ENCODE results near the gene RTN4RL1.

The RTN4RL1 gene

GRCh38 chr17:2029911-2030778 is 5.0 kb upstream of the RTN4RL1 start, which contains the start of gene DPH1 (continued):
- peak; percentile 97 for TF ChIP-seq KLF8 (tag by site-specific recombination; IDR thresholded peaks at IDR 0.05)
- TF ChIP-seq ZIC2 (tag by site-specific recombination; IDR thresholded peaks at IDR 0.05), result peak; percentile 66
- no peak for TF ChIP-seq TSHZ1 (tag by site-specific recombination; IDR thresholded peaks at IDR 0.05; ENCODE audit: borderline replicate concordance)
- no peak for TF ChIP-seq ZNF214 (tag by site-specific recombination; IDR thresholded peaks at IDR 0.05; ENCODE audit: borderline replicate concordance)
- no peak for TF ChIP-seq ZNF248 (tag by site-specific recombination; IDR thresholded peaks at IDR 0.05)
- 0 out of 2 replicates have a peak, but pooled peaks have one; percentile 30 for TF ChIP-seq PRDM4 (tag by site-specific recombination; IDR thresholded peaks at IDR 0.05)
- TF ChIP-seq HIC1 (tag by site-specific recombination; IDR thresholded peaks at IDR 0.05), result peak; percentile 79; the same call in 1 of the 2 replicates
- no peak for TF ChIP-seq ZNF785 (tag by site-specific recombination; IDR thresholded peaks at IDR 0.05)
- TF ChIP-seq ZFP3 (tag by site-specific recombination; IDR thresholded peaks at IDR 0.05; ENCODE audit: low read depth), result no peak
- TF ChIP-seq ZNF777 (tag by site-specific recombination; IDR thresholded peaks at IDR 0.05; ENCODE audit: borderline replicate concordance), result peak; percentile 24; the same call in 1 of the 2 replicates
- no peak for TF ChIP-seq ZNF548 (tag by site-specific recombination; IDR thresholded peaks at IDR 0.05)
- no peak for TF ChIP-seq ZNF670 (tag by site-specific recombination; IDR thresholded peaks at IDR 0.05; ENCODE audit: low read depth)
- 0 out of 2 replicates have a peak, but pooled peaks have one; percentile 16 for TF ChIP-seq ZNF449 (tag by site-specific recombination; IDR thresholded peaks at IDR 0.05)
- TF ChIP-seq ZNF654 (tag by site-specific recombination; IDR thresholded peaks at IDR 0.05; ENCODE audit: low read depth), result no peak; the same call in 1 of the 2 replicates
- no peak for TF ChIP-seq ZNF280D (tag by site-specific recombination; IDR thresholded peaks at IDR 0.05)
- peak; percentile 85 for TF ChIP-seq KLF17 (tag by site-specific recombination; IDR thresholded peaks at IDR 0.05)
- peak; percentile 51; the same call in 1 of the 2 replicates for TF ChIP-seq ZBTB8A (tag by site-specific recombination; IDR thresholded peaks at IDR 0.05)
- TF ChIP-seq BCL6B (tag by site-specific recombination; IDR thresholded peaks at IDR 0.05), result no peak
- no peak for TF ChIP-seq ZNF585B (tag by site-specific recombination; IDR thresholded peaks at IDR 0.05)

Data from HEK293 (cell line).